Posterior vena cava (tissue), 2 donors: ENCODE results near the gene SLC19A1. TPM values are rescaled to one million over a fixed set of nuclear protein-coding genes. Genes with fewer than 3 reads are reported as not detected.

Experiments
- DNase-seq: peaks from one replicate; pipeline ENCODE4 v3.0.0-alpha.2; 2020; ENCODE audit warnings: low spot score
- intact Hi-C, 2 donors: fragments of 100-400 bp; cut with DNase I; formaldehyde crosslinking; loops; one replicate each; pipeline versions ENCODE4 v1.14.1 to v1.14.2; 2022 to 2023
- total RNA-seq, 2 donors: library from RNA; stranded (reverse); fragmentation: NEBNext Ultra II Directional; extraction: Animal tissue kit (Norgen Biotek cat#: 25700); gene quantifications; one replicate each; pipeline ENCODE4 v1.2.1, GENCODE V29; 2021
- donor health status: DM: yes; HTN: yes; CAD: no.
- donor health status: DM: yes; HTN: yes; CAD: no.

SLC19A1 gene
- total RNA-seq, 2 donors from 2014 or later: 4.5 to 6.5 TPM

DNA sequence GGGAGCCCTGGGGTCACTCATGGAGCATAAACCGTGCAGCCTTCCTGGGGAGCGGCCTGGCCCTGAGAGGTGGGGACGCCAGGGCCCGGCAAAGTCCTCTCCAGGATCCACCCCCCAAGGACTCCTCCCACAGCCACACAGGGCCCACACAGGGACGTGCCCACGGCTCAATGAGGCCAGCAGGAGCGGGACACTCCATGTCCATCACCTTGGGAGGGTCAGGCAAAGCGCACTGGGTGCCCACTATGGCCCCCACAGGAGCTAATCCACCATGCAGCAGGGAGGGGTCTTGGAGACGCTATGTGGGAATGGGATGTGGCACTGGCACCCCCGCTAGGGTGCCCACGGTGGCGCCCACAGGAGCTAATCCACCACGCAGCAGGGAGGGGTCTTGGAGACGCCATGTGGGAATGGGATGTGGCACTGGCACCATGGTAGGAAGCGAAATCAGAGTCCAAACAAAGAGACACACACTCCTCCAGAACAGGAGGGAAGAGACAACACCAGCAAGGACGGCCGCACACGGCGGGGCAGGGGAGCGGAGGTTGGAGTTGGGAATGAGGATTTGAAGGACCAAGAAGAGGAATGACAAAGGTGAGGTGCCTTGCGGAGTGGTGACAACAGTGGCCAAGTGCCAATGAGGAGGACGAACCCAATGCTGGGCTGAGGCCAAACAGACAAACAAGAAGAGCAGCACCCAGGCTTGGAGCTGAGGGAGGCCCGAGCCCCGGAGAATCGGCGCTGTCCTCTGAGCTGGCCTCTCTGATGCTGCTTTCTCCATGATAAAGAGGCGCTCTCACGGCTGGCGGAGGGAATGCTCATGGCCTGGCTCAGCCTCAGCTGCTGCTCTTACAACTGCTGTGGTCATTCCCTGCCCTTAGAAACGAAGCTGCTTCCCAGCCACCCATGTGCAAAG lies 18.1 kb upstream of the SLC19A1 start:
- intact Hi-C loops: no loop called here
- DNase-seq: peak; percentile 67

- intact Hi-C loops: loop anchor here (5.0 kb wide), 3 partner anchors 263 to 417 kb away; no protein-coding TSS in a partner anchor
- DNase-seq: peak; percentile 70
Measured at GRCh38 chr21:45559216-45560105, 17.2 kb upstream of the SLC19A1 start.

DNA sequence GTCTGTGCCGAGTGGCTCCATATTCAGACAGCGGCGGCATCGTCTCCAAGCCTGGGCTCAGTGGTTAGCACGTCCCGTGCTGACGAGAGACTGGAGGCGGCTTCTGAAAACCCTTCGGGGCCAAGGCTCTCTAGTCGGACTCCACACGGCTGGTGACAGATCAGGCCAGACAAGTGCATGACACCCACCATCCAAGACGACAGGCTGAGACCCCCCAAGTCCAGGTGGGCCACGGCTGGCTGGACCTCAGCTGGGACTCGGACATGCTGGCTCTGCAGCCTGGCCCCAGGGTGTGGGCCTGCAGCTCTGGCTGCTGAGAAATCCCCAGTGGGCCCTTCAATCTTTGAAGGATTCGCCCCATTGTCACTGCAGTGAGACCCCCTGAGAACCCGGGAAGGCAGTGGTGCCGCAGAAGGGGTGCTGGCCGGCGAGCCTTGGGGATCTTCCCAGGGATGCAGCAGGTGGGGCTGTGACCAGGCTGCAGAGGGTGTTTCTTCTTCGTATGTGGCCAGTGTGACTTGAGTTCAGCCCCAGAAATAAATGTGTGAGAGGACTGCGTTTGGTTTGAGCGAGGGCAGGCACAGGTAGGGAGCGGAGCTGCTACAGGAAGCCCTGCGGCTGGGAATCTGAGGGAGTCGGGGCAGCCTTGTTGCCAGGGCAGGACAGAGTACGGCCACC lies 15.9 kb upstream of the SLC19A1 start:
- DNase-seq: peak; percentile 79
- intact Hi-C loops: loop anchor here (5.0 kb wide), 3 partner anchors 264 to 416 kb away; no protein-coding TSS in a partner anchor

- intact Hi-C loops: loop anchor here (5.0 kb wide), 3 partner anchors 265 to 415 kb away; no protein-coding TSS in a partner anchor
- DNase-seq: peak; percentile 66
Measured at GRCh38 chr21:45557616-45558043, 15.4 kb upstream of the SLC19A1 start.

DNA sequence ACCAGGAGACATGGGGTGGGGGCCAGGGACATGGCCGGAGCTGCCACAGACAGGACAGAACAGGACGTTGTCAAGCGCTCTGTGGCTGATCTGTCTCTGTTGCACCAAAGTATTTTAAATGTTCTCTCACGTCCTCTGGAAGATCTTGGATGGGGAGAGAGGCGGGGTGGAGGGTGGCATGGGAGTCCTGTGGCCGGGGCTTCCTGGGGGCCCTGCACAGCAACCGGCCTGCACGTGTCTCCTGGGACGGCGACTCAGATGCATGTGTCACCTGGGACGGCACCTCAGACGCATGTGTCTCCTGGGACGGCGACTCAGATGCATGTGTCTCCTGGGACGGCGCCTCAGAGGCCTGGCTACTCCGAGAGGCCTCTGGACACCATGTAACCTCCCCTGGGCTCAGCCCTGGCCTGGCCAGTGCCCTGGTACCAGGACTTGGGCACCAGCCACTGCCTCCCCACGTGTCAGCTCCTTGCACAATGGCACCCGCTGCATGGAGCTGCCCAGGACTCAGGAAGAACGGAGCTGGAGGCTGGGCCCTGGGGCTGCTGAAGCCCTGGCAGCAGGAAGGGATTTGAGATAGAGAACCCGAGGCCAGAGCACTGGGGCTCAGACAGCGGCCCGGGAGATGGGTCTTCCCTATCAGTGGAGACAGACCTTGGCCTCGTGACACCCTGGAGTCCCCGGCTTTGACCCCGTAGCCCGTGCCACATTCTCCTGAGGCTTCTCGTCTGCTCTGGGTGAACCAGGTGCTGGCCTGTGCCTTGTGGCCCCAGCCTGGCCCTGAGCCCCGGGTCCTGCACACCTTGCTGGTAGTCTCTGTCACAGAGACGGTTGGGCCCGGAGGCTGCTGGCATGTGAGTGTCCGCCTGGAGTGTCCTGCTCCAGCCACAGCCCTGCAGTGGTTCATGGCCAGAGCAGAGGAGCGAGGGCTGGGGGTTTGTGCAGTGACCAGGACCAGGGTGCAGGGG lies 14.7 kb upstream of the SLC19A1 start:
- intact Hi-C loops: loop anchor here (5.0 kb wide), 3 partner anchors 265 to 415 kb away; no protein-coding TSS in a partner anchor
- peak; percentile 83 for DNase-seq

- intact Hi-C loops: loop anchor here (5.0 kb wide), 3 partner anchors 266 to 414 kb away; no protein-coding TSS in a partner anchor
- DNase-seq: no peak
Measured at GRCh38 chr21:45556302-45556644, 14.0 kb upstream of the SLC19A1 start.

- peak; percentile 95 for DNase-seq
- intact Hi-C loops: loop anchor here (5.0 kb wide), 3 partner anchors 267 to 413 kb away; no protein-coding TSS in a partner anchor
Measured at GRCh38 chr21:45555557-45556301, 13.5 kb upstream of the SLC19A1 start.

- intact Hi-C loops: loop anchor here (5.0 kb wide), 3 partner anchors 267 to 413 kb away; no protein-coding TSS in a partner anchor
Measured at GRCh38 chr21:45555251-45555556, 13.0 kb upstream of the SLC19A1 start.

GRCh38 chr21:45554477-45555175 lies 12.4 kb upstream of the SLC19A1 start:
- intact Hi-C loops: loop anchor here (5.0 kb wide), 3 partner anchors 268 to 412 kb away; no protein-coding TSS in a partner anchor
- DNase-seq: peak; percentile 97

More at GRCh38 chr21:45555251-45555556, 13.0 kb upstream of the SLC19A1 start:
- no peak for DNase-seq

DNA sequence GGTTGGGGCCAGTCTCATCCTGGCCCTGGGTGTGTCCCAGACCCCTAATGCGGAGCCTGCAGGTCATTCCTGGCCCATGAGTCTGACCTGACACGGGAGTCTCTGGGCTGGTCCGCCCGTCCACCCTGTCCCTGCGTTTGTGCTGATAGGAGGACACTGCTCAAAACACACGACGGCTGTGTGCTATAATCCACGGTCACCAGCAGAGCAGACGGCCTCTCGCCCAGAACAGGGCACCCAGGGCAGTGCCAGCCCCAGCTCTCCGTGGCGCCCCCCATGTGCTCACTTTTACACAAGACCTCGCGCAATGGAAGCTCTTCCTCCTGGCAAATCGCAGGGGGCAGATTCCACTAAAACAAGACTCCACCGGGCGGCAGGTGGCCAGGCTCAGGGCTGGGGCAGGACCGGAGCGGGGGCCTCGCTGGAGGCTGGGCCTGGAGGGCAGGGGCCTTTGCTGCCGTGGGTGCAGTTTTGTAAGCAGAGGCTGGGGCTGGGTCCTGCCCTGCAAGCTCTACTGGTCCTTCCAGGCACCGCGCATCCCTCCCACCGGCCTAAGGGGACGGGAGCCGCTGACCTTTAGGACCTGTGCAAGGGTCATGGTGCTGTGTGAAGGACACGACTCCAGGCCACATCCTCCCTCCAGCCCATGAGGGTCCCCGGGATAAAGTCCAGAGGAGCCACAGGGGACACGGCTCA lies 10.6 kb upstream of the SLC19A1 start:
- peak; percentile 79 for DNase-seq

DNA sequence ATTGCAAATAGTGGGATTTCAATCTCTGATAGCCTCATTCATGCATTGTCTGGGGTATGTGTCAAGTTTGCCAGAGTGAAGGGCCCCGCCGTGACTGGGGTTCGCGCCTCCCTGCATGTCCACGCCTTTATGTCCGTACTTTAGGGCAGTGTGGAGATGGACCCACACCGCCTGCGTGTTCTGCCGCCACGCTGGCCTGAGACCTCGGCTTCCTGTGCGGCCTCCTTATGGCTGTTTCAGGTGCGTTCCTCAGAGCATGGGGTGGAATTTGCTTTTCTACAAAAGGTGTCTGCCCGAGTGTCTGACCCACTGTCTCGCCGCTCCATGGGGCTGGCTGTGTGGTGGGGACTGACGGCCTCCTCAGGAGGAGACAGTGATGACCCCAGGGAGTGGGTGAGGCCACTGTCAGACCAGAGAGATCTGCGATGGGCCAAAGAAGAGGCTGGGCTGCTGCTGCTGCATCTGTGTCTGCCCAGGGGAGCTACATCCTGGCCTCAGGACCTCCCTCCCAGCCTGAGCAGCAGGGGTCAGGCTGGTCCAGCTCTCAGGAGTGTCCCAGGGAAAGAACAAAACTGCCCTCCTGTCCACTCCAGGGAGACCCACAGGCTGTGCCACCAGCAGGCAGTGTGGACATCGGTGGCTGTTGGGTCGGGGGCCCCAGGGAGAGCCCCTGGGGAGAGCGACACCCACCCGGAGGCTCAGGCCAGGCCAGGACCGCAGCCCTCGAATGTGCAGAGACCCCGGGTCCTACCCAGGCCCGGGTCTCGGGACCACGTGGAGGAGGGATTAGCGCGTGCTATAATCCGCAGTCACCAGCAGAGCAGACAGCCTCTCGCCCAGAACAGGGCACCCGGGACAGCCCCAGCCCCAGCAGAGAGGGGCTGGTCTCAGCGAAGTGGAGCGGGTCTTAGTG lies 9.8 kb upstream of the SLC19A1 start:
- intact Hi-C loops: no loop called here
- peak; percentile 68 for DNase-seq

More for the DNA sequence above, 10.6 kb upstream of the SLC19A1 start:
- intact Hi-C loops: no loop called here

GRCh38 chr21:45551316-45551715 lies 9.1 kb upstream of the SLC19A1 start:
- intact Hi-C loops: no loop called here
- DNase-seq: peak; percentile 73

DNA sequence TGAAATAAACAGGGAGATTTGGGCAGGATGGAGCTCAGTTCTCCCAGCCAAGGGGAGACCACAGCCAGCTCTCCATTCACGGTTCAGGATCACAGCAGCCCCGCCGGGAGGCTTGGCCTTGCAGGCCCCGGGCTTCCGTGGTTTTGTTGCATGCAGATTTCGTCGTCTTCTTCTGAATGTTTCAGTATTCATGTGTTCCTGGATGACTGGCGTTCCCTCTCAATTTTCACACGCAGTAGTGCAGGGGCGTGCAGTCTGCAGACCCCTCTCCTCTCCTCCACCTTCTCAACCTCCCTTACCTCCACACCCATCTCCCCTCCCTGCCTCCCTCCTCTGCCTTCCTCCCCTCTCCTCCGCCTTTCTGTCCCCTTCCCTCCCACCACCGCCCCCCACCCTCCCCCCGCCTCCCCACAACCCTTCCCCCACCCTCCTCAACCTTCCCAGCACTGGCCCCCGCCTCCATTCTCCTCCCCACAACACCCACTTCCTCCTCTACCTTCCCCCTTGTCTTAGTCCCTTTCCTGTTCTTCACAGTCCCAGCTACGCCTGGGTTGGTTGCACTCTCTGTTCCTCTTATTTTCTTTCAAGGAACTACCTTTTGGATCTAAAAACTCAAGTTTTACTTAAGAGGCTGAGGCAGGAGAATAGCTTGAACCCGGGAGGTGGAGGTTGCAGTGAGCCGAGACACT lies 8.4 kb upstream of the SLC19A1 start:
- DNase-seq: peak; percentile 80

More for the DNA sequence above, 8.4 kb upstream of the SLC19A1 start:
- intact Hi-C loops: no loop called here
